NB4 (cell line): ENCODE data around the gene ZXDC.

ENCODE experiments used
- DNase-seq: peaks from one replicate; pipeline ENCODE4 v3.0.0; 2010; ENCODE audit warnings: low read depth
- H3K4me3 ChIP-seq: one replicate; pipeline ENCODE4 v1.5.1; 2011; ENCODE audit warnings: mild to moderate bottlenecking, low read depth, low read length, moderate library complexity
- MYC ChIP-seq: IDR thresholded peaks from 2 replicates; pipeline ENCODE4 v1.6.1; 2011; ENCODE audit warnings: low read depth, low read length
- POLR2A ChIP-seq: IDR thresholded peaks from 2 replicates; pipeline ENCODE4 v1.6.1; 2011; ENCODE audit warnings: mild to moderate bottlenecking; ENCODE audit not compliant: insufficient read length; ENCODE audit errors: extremely low read depth
- TF ChIP-seq, protein P1 (sequence below): IDR thresholded peaks from one replicate; pipeline ENCODE4 v1.5.1; 2012; ENCODE audit warnings: low read depth, low read length
- TF ChIP-seq, protein P2 (sequence below): IDR thresholded peaks from 2 replicates; pipeline ENCODE4 v1.6.1; 2011; ENCODE audit warnings: low read depth, low read length

ZXDC gene, protein sequence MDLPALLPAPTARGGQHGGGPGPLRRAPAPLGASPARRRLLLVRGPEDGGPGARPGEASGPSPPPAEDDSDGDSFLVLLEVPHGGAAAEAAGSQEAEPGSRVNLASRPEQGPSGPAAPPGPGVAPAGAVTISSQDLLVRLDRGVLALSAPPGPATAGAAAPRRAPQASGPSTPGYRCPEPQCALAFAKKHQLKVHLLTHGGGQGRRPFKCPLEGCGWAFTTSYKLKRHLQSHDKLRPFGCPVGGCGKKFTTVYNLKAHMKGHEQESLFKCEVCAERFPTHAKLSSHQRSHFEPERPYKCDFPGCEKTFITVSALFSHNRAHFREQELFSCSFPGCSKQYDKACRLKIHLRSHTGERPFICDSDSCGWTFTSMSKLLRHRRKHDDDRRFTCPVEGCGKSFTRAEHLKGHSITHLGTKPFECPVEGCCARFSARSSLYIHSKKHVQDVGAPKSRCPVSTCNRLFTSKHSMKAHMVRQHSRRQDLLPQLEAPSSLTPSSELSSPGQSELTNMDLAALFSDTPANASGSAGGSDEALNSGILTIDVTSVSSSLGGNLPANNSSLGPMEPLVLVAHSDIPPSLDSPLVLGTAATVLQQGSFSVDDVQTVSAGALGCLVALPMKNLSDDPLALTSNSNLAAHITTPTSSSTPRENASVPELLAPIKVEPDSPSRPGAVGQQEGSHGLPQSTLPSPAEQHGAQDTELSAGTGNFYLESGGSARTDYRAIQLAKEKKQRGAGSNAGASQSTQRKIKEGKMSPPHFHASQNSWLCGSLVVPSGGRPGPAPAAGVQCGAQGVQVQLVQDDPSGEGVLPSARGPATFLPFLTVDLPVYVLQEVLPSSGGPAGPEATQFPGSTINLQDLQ

DNA sequence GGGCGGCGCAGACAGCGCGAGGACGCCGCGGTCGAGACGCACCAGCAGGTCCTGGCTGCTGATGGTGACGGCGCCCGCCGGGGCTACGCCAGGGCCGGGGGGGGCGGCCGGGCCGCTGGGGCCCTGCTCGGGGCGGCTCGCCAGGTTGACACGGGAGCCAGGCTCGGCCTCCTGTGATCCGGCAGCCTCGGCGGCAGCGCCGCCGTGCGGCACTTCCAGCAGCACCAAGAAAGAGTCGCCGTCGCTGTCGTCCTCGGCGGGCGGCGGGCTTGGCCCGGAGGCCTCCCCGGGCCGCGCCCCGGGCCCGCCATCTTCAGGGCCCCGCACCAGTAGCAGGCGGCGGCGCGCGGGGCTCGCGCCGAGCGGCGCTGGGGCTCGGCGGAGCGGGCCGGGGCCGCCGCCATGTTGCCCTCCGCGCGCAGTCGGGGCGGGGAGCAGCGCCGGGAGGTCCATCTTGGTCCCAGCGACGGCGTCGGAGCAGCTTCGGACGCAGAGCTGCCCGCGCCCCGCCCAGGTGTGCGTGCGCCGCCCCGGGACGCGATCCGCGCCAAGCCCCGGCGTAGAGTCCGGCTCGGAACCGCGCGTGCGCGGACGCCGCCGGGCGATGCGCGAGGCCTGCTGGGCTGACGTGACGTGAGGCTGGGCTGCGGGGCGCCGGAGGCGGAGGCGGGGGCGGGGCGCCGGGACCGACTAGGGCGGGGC is at the start of gene ZXDC:
ZXDC (minus strand) TSS at position 479 of the 702 bp plus-strand sequence; CDS start at position 453, 26 bp downstream.
- TF ChIP-seq MYC (no peak), POLR2A (peak; percentile 77)
- TF ChIP-seq, protein P1, sequence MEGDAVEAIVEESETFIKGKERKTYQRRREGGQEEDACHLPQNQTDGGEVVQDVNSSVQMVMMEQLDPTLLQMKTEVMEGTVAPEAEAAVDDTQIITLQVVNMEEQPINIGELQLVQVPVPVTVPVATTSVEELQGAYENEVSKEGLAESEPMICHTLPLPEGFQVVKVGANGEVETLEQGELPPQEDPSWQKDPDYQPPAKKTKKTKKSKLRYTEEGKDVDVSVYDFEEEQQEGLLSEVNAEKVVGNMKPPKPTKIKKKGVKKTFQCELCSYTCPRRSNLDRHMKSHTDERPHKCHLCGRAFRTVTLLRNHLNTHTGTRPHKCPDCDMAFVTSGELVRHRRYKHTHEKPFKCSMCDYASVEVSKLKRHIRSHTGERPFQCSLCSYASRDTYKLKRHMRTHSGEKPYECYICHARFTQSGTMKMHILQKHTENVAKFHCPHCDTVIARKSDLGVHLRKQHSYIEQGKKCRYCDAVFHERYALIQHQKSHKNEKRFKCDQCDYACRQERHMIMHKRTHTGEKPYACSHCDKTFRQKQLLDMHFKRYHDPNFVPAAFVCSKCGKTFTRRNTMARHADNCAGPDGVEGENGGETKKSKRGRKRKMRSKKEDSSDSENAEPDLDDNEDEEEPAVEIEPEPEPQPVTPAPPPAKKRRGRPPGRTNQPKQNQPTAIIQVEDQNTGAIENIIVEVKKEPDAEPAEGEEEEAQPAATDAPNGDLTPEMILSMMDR, result peak; percentile 35
- TF ChIP-seq, protein P2, sequence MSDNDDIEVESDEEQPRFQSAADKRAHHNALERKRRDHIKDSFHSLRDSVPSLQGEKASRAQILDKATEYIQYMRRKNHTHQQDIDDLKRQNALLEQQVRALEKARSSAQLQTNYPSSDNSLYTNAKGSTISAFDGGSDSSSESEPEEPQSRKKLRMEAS, result 0 out of 2 replicates have a peak, but pooled peaks have one; percentile 25
- peak; percentile 94 for DNase-seq

DNA sequence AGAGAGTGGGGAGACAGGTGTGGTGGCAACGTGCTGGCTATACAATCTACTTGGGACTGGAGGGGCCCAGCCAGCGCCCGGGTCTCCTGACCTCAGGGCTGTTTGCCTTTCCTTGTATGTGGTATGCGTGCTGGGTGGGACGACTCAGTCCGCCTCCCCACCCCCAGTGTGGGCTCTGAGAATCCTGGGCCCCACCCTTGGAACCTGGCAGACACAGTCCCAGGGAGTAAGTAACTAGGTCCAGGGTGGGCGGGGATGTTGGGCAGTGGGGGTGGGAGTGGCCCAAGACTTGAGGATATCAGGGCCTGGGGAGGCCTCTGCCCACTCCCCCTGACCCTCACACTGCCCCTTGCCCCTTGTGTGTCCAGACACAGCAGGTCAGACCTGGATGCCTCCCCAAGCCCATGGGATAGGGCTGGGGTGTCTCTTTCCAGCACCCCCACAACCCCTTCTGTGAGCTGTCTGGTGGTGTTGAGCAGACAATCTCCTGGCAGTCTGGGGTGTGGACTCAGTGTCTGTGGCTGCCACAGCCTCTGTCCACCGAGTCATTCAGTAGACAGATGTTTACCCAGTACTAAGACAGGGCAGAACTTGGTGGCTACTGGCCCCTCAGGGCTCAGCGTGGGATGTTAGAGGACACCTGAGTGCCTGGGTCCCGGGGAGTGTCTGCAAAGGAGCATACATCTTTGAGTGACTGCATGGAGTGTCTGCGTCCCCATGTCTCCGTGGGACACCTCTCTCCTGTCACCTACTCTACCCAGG is 49.6 kb upstream of the ZXDC start:
- peak overlapping the region; percentile 54 for H3K4me3 ChIP-seq
- DNase-seq, result no peak
- TF ChIP-seq, protein P2, result no peak
- TF ChIP-seq POLR2A (no peak), MYC (no peak)
- TF ChIP-seq, protein P1, result no peak

More for the DNA sequence above, at the start of gene ZXDC:
- H3K4me3 ChIP-seq, result peak within 1 kb of the TSS; percentile 90

DNA sequence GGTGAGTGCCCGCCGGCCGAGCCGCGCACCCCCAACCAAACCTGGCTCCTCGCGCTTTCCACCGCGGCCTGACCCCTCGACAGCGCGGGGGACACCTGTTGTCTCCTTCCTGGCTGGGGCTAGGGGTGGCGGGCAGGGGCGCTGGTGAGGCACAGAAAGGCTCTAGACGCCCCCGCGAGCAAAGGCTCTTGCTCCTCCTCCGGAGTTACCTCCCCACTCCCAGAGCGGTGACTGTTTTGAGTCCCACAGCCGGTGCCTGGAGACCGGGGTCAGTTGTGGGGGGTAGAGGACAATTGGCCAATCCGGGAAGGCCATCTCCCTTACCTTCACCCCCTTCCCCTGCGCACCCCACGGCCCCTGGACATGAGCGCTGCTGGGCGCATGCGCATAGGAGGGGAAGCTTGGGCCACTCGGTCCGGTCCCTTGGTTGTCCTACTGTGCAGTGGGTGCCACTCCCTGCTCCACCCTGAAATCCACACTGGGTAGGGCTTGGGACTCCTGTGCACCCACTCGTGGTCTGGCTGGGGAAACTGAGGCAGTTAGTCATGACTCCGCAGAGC is 48.8 kb upstream of the ZXDC start:
- peak overlapping the region; percentile 54 for H3K4me3 ChIP-seq
- TF ChIP-seq MYC (no peak), POLR2A (peak; percentile 15)
- TF ChIP-seq, protein P1, result peak; percentile 4
- peak; percentile 74 for DNase-seq

DNA sequence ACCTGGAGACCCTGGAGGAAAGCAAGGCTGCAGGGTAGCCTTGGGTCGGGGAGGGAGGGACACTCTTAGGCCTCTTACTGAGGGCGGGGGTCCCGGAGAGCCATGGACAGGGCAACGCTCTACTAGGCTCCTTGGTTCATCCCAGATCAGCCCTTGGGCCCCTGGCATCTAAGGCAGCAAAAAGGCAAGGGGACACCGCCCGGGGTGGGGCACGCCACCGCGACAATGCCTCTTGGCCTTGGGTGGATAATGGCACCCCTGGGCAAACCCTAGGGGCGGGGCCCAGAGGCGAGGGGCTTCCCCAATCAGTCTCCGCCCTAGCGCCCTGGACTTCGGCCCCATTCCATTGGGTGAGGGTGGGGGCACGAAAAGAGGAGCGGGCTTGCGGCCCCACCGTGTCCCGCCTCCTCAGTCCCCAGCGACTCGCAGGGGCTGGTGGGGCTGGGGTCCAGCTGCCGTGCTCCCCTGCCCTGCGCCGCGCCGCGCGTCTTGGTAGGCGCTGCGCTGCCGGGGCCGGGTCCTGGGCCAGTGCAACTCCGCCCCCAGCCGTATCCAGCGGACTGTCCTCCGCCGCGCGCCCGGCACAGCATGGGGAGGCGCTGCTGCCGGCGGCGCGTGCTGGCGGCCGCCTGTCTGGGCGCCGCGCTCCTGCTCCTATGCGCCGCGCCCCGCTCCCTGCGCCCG is 48.2 kb upstream of the ZXDC start, which contains the start of gene CHST13:
CHST13 (plus strand) TSS at position 411 of the 684 bp plus-strand sequence; CDS start at position 589, 178 bp downstream.
- DNase-seq, result peak; percentile 84
- TF ChIP-seq, protein P2, result no peak
- TF ChIP-seq POLR2A, result peak; percentile 40
- TF ChIP-seq MYC, result peak; percentile 42; the same call in 1 of the 2 replicates
- TF ChIP-seq, protein P1, result no peak
- H3K4me3 ChIP-seq, result peak within 1 kb of the TSS; percentile 54
